ENCODE measurements around the gene HOXA3. TPM values are rescaled to one million over a fixed set of nuclear protein-coding genes. Genes with fewer than 3 reads are reported as not detected.

HOXA3 gene
- total and polyA plus RNA-seq, 2 of the 8 experiments (the other 6 are each of a cell fraction or from before 2014, with no cell fraction given) = not detected

DNA sequence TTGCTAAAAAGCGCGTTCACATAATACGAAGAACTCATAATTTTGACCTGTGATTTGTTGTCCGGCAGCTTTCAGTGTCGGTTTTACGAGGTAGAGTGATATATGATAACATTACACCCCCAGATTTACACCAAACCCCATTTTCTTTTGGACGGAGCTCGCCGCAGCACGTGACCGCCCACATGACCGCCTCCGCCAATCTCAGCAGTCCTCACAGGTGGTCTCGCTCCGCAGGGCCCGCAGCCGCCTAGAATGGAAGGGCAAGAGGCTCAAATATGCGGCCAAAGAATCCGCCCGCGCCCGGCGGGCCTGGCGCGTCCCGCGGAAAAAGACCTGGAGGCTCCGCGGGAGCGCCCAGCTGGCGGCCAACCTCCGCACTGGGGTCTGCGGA is 4.1 kb upstream of the HOXA3 start, which contains the start of gene HOXA7:
Gene HOXA7, minus strand, starts transcription at position 168 of the 391 bp plus-strand sequence. Its CDS starts 130 bp downstream, at position 38.
- H3K4me2 ChIP-seq (ENCODE audit: insufficient read depth in 1 of 2, low read depth in 2 of 2, low read length in 2 of 2) = peak within 1 kb of the TSS; percentile 40 to 59
- no peak within 1 kb of the TSS for H3K27ac ChIP-seq (ENCODE audit: low read depth, low read length)
- peak in 1 of 2 experiments; percentile 66 for DNase-seq (ENCODE audit: low read depth in 1 of 2, low spot score in 2 of 2)
- H3K4ac ChIP-seq (replicated peaks; ENCODE audit: insufficient read length, low read depth, low read length) = no peak within 1 kb of the TSS
- H3K23me2 ChIP-seq (ENCODE audit: low read depth, low read length) = peaks cover 2% of the 10 kb centered on the region; the same call in 1 of the 2 replicates
- no peak within 1 kb of the TSS for H2BK15ac ChIP-seq (ENCODE audit: low read length)
- no peak within 1 kb of the TSS for H4K5ac ChIP-seq (ENCODE audit: insufficient read length, low read depth, low read length)
- peaks cover 0 to 24% (median 0%) of the 10 kb centered on the region in 4 experiments; a peak in 1 of 8 replicates for H3K36me3 ChIP-seq (ENCODE audit: control insufficient read depth in 2 of 4, insufficient read depth in 4 of 4, low read length in 3 of 4)
- peak within 1 kb of the TSS; percentile 11 to 54 (median 26); a peak in 5 of 8 replicates for H3K4me3 ChIP-seq (ENCODE audit: extremely low read depth in 1 of 4, insufficient read depth in 2 of 4, low read depth in 3 of 4, low read length in 4 of 4)
- 10% methylated on average over 23 of the region's 33 CpGs; no CpG with 5 or more reads in 1 of the 2 experiments for WGBS, 2 experiments (ENCODE audit: extremely low coverage in 1 of 2, insufficient coverage in 1 of 2, insufficient read length in 1 of 2, insufficient replicate concordance in 2 of 2, low coverage in 1 of 2, low lambda C conversion rate in 2 of 2, missing lambda C conversion rate in 1 of 2)
- H4K20me1 ChIP-seq (replicated peaks in 1 of 2; ENCODE audit: control insufficient read depth in 1 of 2, insufficient read depth in 2 of 2, low read length in 2 of 2) = peaks cover 24 to 48% of the 10 kb centered on the region in 2 experiments
- POLR2A ChIA-PET (ENCODE audit: partially characterized antibody) = interaction anchor here (1.0 kb wide), 1 partner anchor 10 kb away, joined by 4 read pairs; no protein-coding TSS in a partner anchor
- no peaks in the 10 kb centered on the region for H3K79me1 ChIP-seq (ENCODE audit: low read depth, low read length)
- H2AK5ac ChIP-seq (ENCODE audit: low read depth, low read length) = peak within 1 kb of the TSS; percentile 60; the same call in 1 of the 2 replicates
- H4K8ac ChIP-seq (ENCODE audit: extremely low read depth, insufficient read depth, low read length) = 0 out of 2 replicates have a peak within 1 kb of the TSS, but pooled peaks have one; percentile 45
- H3K23ac ChIP-seq (ENCODE audit: insufficient read length) = no peak within 1 kb of the TSS
- H4K91ac ChIP-seq (replicated peaks; ENCODE audit: insufficient read length, low read length) = no peak within 1 kb of the TSS
- no peak within 1 kb of the TSS for H2BK12ac ChIP-seq (ENCODE audit: low read depth, low read length)
- H2BK120ac ChIP-seq (replicated peaks; ENCODE audit: low read depth, low read length) = no peak within 1 kb of the TSS
- no peak within 1 kb of the TSS for H2BK5ac ChIP-seq (ENCODE audit: low read depth, low read length)
- peaks cover 0 to 2% (median 0%) of the 10 kb centered on the region in 4 experiments; a peak in 3 of 7 replicates for H3K4me1 ChIP-seq (replicated peaks in 1 of 4; ENCODE audit: control insufficient read depth in 3 of 4, insufficient read depth in 4 of 4, low read length in 3 of 4)
- no peak within 1 kb of the TSS for H2AFZ ChIP-seq (ENCODE audit: low read length)
- H3K9ac ChIP-seq (replicated peaks in 1 of 4; ENCODE audit: extremely low read depth in 1 of 4, low read depth in 3 of 4, low read length in 3 of 4) = no peak within 1 kb of the TSS
- CTCF ChIA-PET (ENCODE audit: partially characterized antibody) = interaction anchor here (0.7 to 2.0 kb wide), 11 partner anchors 8 to 53 kb away, joined by 3 to 16 read pairs (median 5); partner anchors contain the start of gene HOXA5
- no peak for FAIRE-seq
- H3K9me3 ChIP-seq (ENCODE audit: insufficient read depth in 2 of 2, low read depth in 1 of 2, low read length in 1 of 2) = peaks cover 0 to 10% of the 10 kb centered on the region in 2 experiments; a peak in 1 of 4 replicates
- H3K56ac ChIP-seq (replicated peaks; ENCODE audit: insufficient read length, low read depth, low read length) = no peak within 1 kb of the TSS
- H3K27me3 ChIP-seq (replicated peaks in 1 of 4; ENCODE audit: control insufficient read depth in 3 of 4, extremely low read depth in 1 of 4, insufficient read depth in 3 of 4, low read length in 3 of 4) = peaks cover 98 to 100% (median 100%) of the 10 kb centered on the region in 4 experiments
- H3K79me2 ChIP-seq (ENCODE audit: control insufficient read depth in 1 of 2, insufficient read depth in 2 of 2, low read length in 2 of 2) = no peaks in the 10 kb centered on the region
- no peak within 1 kb of the TSS for H2BK20ac ChIP-seq (ENCODE audit: low read length)
- no peak within 1 kb of the TSS for H3K14ac ChIP-seq (ENCODE audit: insufficient read length)
- no peak within 1 kb of the TSS for H3K18ac ChIP-seq (ENCODE audit: extremely low read depth, low read length)
- TF ChIP-seq, protein P1, sequence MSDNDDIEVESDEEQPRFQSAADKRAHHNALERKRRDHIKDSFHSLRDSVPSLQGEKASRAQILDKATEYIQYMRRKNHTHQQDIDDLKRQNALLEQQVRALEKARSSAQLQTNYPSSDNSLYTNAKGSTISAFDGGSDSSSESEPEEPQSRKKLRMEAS (IDR thresholded peaks at IDR 0.05) = peak; percentile 64
- TF ChIP-seq YY1 (IDR thresholded peaks at IDR 0.05; ENCODE audit: low read depth, low read length) (no peak), POLR2A (IDR thresholded peaks at IDR 0.05; ENCODE audit: control extremely low read depth in 1 of 2, low read depth in 2 of 2, low read length in 2 of 2) (no peak), CHD1 (IDR thresholded peaks at IDR 0.05; ENCODE audit: low read depth, low read length) (no peak), RBBP5 (IDR thresholded peaks at IDR 0.05; ENCODE audit: borderline replicate concordance, low read depth, low read length) (no peak), HDAC2 (IDR thresholded peaks at IDR 0.05; ENCODE audit: borderline replicate concordance in 1 of 2, low read depth in 2 of 2, low read length in 2 of 2) (no peak), CEBPB (IDR thresholded peaks at IDR 0.05; ENCODE audit: low read depth, low read length) (no peak), SUZ12 (IDR thresholded peaks at IDR 0.05; ENCODE audit: low read length) (no peak), GTF2F1 (IDR thresholded peaks at IDR 0.05; ENCODE audit: borderline replicate concordance, low read depth, low read length) (no peak), JUN (IDR thresholded peaks at IDR 0.05; ENCODE audit: low read depth, low read length) (no peak)
- TF ChIP-seq, protein P2, sequence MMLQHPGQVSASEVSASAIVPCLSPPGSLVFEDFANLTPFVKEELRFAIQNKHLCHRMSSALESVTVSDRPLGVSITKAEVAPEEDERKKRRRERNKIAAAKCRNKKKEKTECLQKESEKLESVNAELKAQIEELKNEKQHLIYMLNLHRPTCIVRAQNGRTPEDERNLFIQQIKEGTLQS (IDR thresholded peaks at IDR 0.05; ENCODE audit: insufficient read depth, low read depth, low read length) = peak; percentile 99
- TF ChIP-seq, protein P3, sequence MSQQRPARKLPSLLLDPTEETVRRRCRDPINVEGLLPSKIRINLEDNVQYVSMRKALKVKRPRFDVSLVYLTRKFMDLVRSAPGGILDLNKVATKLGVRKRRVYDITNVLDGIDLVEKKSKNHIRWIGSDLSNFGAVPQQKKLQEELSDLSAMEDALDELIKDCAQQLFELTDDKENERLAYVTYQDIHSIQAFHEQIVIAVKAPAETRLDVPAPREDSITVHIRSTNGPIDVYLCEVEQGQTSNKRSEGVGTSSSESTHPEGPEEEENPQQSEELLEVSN (IDR thresholded peaks at IDR 0.05) = no peak; the same call in 1 of the 2 replicates
